ENCODE measurements around the gene SORCS3.
A peak's percentile ranks its signal among the peaks of the same experiment; 100 is the strongest.

The SORCS3 gene

GRCh38 chr10:104641187-104641936 lies at the start of gene SORCS3:
Gene SORCS3 (plus strand): TSS chr10:104641290.
- DNase-seq = no peak

DNA sequence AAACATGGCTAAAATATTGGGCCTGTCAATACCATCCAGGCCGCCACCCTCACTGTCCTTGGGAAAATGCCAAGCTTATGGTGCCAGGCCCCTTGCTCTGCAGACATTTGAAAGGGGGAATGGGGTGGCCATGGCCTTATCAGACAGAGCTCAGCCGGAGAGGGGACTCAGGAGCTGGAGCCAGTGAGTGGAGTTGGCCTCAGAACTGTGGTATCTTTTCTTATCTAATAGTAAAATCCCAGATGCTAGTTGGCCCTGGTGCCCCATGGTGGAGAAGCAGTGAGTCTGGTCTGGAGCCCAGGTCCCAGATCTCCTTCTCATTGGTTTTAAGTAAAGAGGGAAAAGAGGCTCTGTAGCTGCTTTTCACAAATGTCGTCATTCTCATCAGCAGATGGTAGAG lies 49.6 kb upstream of the SORCS3 start:
- no peak for DNase-seq

DNA sequence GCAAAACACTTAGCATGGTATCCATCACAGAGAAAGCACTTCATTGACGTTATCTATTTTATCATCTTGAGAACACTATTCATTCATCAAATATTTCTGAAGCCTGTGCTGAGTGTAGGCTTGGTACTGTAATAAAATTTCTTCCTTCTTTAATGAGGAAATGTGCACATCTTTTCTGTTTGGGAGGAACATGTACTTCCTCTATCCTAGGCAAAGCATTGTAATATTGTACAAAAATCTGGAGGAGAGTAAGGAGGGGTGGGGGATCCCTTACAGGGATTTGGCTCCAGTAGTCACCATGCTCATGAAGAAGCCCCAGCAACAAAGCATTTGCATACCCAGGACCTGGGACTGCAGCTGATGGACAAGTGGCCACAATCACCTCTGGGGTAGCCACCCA lies 39.9 kb upstream of the SORCS3 start:
- no peak for DNase-seq

- DNase-seq = no peak
Measured at GRCh38 chr10:104608091-104608828, 32.8 kb upstream of the SORCS3 start.

DNA sequence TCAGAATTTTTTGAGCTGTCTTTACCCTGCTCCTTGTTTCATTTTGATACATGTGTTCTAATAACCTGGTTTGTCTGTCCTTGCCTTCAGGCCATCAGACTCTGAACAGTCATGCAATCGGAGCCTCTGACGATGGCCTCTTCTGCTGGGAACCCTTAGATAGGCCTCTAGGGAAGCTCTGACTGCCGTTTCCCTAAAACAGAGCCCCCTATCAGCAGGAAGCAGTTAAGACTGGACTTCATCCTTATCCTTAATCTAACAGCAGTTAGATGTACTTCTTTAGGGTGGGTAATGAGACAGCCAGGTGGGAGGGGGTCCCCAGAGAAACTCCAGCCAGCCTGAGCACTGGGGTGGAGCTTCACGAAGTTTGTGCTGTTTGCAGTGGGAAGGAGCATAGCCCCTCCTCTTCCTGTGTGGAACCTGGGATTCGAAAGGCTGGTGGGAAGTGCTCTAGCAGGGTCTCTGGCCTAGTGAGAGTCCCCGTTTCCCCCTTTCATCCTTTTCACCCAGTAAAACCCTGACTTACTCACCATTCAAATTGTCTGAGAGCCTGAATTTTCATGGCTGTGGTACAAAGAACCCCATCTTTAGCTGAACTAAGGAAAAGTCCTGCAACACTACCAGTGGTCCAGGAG lies 28.4 kb upstream of the SORCS3 start:
- no peak for DNase-seq

DNA sequence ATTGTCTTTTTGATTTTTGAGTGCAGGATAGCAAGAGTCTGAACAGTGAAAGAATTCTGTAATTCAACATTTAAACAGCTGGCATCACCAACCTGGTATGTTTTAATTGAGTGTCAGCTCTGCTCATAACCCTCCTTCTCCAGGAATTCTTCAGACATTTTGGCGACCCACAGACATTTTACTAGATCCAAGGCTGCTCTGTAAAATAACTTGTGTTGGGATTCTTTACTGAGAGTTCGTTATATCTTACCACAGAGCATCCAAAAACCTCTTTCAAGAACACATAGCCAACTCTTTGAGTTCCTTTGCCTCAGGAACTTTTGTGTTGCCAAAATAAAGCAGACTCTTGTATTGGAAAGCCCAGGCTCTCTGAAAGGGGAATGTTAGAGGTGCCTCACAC lies 27.7 kb upstream of the SORCS3 start:
- DNase-seq = no peak

GRCh38 chr10:104614245-104614831 lies 26.8 kb upstream of the SORCS3 start:
- no peak for DNase-seq

- DNase-seq = no peak
Measured at GRCh38 chr10:104615136-104615535, 26.0 kb upstream of the SORCS3 start.

DNA sequence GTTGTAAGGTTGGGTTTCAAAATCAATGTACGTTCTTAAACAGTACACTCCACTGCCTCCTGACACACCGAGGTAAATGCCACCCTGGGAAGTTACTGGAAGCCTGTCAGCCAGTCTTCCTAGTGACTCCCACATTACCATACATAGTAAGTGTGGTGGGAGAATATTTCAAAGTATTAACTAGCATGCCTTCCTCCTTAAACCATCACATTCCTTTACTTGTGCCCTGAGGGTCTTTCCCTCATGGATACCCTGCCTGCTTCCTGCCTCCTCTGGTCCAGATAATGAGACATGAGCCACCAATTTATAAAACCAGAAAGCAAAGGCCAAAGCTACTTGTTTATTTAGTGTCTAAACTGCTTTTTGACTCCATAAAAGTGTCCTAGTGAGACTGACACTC lies 23.3 kb upstream of the SORCS3 start:
- DNase-seq = no peak

DNA sequence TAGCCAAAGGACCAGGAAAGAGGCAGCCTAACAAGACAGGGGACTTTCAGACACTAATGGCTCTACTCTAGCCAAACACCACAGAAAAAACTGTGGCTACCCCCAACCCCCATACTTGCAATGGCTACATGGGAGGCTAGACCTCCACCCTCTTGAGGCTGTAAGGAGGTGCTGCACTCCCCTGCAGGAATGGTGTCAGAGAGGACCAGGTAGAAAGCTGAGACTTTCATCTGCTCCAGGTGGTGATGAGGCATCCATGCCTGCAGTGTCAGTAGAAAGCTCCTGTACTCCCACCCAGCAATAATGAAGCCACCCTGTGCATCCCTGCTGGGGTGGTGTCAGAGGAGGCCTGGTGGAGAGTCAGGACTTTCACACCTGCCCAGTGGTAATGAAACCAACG lies 18.9 kb upstream of the SORCS3 start:
- no peak for DNase-seq

DNA sequence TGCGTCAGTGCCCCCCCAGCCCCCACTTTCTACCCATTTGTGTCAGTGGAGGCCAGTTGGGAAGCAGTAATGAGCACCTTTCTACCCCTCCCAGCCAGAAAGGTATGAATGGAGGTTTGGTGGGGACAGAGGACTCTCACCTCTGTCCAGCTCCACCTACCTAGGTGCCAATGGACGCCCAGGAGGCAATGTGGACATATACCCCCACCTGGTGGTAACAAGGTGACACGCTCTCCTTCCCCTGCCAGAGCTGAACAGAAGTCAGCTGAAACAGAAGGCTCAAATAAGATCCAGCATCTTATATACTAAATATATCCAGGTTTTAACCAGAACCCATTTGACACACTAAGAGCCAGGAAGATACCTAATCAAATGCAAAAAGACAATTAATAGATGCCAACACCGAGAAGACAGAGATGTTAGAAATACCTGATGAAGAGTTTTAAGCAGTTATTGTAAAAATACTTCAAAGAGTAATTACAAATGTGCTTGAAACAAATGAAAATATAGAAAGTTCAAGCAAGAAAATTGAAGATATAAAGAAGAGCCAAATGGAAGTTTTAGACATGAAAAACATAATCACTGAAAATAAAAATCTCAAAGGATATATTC lies 18.4 kb upstream of the SORCS3 start:
- DNase-seq = no peak

DNA sequence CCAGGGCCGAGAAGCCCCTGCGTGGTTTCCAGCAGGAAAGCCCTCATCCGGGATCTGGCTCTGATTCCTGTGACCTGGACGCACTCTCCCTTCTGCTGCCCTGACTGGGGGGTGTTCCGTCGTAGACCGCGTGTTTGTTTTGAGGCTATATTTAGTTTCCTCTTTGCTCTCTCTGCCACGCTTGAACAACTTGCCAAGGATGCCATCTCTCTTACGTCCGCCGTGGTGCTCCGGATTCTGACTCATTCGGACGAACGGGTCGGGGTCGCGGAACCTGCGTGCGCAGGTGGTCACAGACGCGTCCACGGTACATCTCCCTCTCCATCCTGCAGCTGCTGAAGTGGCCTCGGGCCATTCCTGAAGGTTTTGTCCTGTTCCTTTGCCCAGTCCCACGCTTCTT lies 10.4 kb upstream of the SORCS3 start:
- DNase-seq = no peak

- DNase-seq = no peak
Measured at GRCh38 chr10:104631946-104632345, 9.1 kb upstream of the SORCS3 start.

GRCh38 chr10:104638861-104639589 lies 2.1 kb upstream of the SORCS3 start:
- DNase-seq = no peak

DNA sequence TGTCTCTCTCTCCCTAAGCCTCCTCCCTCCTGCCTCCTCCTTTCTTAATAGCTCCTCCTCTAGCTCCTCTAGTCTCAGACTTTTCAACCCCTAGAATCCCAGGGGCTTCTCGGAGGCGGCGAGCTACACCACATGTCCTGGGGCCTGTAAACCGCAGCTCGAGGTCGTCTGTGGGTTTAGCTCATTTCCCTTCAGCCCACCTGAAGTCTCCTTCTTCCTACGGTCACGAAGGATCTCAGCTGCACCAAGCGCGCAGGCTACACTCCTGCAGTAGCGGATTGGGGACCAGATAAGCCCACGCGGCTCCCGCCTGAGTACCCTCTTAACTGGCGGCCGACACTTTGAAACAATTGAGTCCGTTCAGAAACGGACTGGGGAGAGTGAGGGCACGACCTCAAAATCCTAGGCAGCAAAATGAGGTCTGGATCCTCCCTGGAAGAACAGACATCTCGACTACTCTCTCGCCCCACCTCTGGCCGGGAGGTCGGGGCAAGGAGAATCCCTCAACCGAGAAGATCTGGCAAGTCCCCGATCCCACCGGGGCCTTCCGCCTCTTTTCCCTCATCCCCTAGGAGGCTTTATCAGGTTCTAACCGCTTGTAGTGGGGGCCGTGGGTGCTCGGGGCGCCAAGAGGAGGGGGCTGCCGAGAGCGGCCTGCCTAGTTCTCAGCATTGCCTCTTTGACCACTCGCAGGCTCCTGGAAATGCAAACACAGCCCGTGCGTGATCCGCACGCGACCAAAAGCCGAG lies 1.3 kb upstream of the SORCS3 start:
- no peak for DNase-seq

DNA sequence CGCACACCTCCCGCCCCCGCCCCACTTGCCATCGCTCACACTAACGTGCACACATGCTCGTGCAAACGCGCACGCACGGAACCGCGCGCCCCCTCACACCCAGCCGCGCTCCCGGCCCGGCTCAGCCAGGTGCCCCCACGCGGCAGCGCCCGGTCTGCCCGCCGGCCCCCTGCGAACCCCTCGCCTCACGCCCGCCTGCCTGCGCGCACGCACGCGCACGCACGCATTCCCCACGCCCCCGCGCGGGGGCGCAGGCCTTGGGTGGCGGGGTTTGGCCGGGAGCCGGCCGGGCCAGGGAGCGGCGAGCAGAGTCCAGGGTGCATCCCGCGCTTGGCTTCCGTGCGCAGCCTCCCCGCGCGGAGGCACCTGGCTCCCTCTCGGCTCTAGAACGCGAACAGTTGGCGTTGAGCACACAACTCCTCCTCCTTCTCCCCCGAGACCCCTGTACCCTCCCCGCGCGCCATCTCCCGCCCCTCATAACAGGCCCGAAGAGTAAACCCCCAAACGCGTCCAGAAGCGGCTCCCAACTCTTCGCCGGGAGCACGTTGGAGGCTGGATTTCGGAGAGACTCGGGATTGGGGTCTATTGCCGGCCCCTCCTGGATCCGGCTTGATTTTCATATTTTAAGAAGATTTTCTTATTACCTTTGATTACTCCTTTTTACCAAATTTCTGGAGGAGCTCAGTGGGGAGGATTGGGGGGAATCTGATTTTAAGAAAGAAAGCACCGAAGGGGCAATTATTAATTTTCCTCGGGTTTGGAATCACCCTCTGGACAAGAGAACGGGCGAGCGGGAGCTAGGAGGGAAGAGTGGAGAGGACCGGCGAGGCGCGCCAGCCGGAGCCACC lies 527 bp upstream of the SORCS3 start:
- no peak for DNase-seq

- DNase-seq = no peak
Measured at GRCh38 chr10:104641937-104642657, 1.0 kb downstream of the SORCS3 start.

GRCh38 chr10:104642658-104643302 lies 1.7 kb downstream of the SORCS3 start:
- DNase-seq = peak; percentile 29

- no peak for DNase-seq
Measured at GRCh38 chr10:104643303-104643663, 2.2 kb downstream of the SORCS3 start.

- DNase-seq = no peak
Measured at GRCh38 chr10:104646146-104646545, 5.1 kb downstream of the SORCS3 start.

Measured in COR-L47 (cell line).